Bronchial epithelial cell (primary cell): ENCODE results near the gene RGS3. TPM values are rescaled to one million over a fixed set of nuclear protein-coding genes. Genes with fewer than 3 reads are reported as not detected.

Experiments used
- DNase-seq: peaks from one replicate; pipeline ENCODE4 v3.0.0-alpha.2; 2010; ENCODE audit warnings: low read depth
- FAIRE-seq: peaks from 2 replicates; lab custom pipeline; 2011; peaks lifted over from hg19 to GRCh38; lab: Jason Lieb, UNC
- H3K27me3 ChIP-seq: 2 replicates; pipeline ENCODE4 v1.5.1; 2011; ENCODE audit warnings: low read length; ENCODE audit not compliant: control insufficient read depth, insufficient read depth
- H3K36me3 ChIP-seq: 2 replicates; pipeline ENCODE4 v1.5.1; 2011; ENCODE audit warnings: low read length; ENCODE audit not compliant: control insufficient read depth, insufficient read depth
- H3K4me3 ChIP-seq: 2 replicates; pipeline ENCODE4 v1.5.1; 2011; ENCODE audit warnings: mild to moderate bottlenecking, low read depth, low read length, control low read depth
- CTCF ChIP-seq: IDR thresholded peaks from 2 replicates; pipeline ENCODE4 v1.5.1; 2011; ENCODE audit warnings: mild to moderate bottlenecking, moderate library complexity, low read length, control low read depth, inconsistent platforms; ENCODE audit not compliant: insufficient read depth, severe bottlenecking
- total RNA-seq: library from RNA; depleted of rRNA; stranded (reverse); fragments of >200 nt; gene quantifications from 2 replicates; pipeline ENCODE4 v1.2.1, GENCODE V29; 2014

The RGS3 gene
- total RNA-seq, 1 donor from 2014 or later, result 22.1 TPM

GRCh38 chr9:113646491-113646890, 183.0 kb downstream of the RGS3 start:
- FAIRE-seq (no peak), DNase-seq (no peak)
- Histone ChIP-seq H3K27me3 (no peaks in the 10 kb centered on the region), H3K36me3 (no peaks in the 10 kb centered on the region), H3K4me3 (no peak overlapping the region)
- no peak for TF ChIP-seq CTCF

Other genes starting within 250 kb of the RGS3 start
- 11.1 and 12.9 TPM in 2 replicates for gene FKBP15, start 242.4 kb upstream of the RGS3 start, total RNA-seq
- 29.7 and 50.1 TPM in 2 replicates for gene SLC31A1, start 242.2 kb upstream of the RGS3 start, total RNA-seq
- gene CDC26, start 188.2 kb upstream of the RGS3 start, total RNA-seq, result 24.7 and 30.6 TPM in 2 replicates
- 34.7 and 45.3 TPM in 2 replicates for gene PRPF4, start 188.1 kb upstream of the RGS3 start, total RNA-seq
- 0.26 and 0.38 TPM in 2 replicates for gene RNF183, start 160.4 kb upstream of the RGS3 start, total RNA-seq
- gene WDR31, start 123.5 kb upstream of the RGS3 start, total RNA-seq, result 1.6 and 4.6 TPM in 2 replicates
- 1.8 and 20.4 TPM in 2 replicates for gene BSPRY, start 114.2 kb upstream of the RGS3 start, total RNA-seq
- 14.5 and 18.2 TPM in 2 replicates for gene HDHD3, start 86.7 kb upstream of the RGS3 start, total RNA-seq
- gene ALAD, start 62.4 kb upstream of the RGS3 start, total RNA-seq, result 3.2 and 3.7 TPM in 2 replicates
- gene POLE3, start 53.1 kb upstream of the RGS3 start, total RNA-seq, result 41.0 and 46.6 TPM in 2 replicates
- gene C9orf43, start 53.0 kb upstream of the RGS3 start, total RNA-seq, result 0.13 and 0.53 TPM in 2 replicates